ENCODE data around the gene OTUD4.

GRCh38 chr4:145108128-145108527, 72.3 kb downstream of the OTUD4 start:
- TF ChIP-seq, protein P1, sequence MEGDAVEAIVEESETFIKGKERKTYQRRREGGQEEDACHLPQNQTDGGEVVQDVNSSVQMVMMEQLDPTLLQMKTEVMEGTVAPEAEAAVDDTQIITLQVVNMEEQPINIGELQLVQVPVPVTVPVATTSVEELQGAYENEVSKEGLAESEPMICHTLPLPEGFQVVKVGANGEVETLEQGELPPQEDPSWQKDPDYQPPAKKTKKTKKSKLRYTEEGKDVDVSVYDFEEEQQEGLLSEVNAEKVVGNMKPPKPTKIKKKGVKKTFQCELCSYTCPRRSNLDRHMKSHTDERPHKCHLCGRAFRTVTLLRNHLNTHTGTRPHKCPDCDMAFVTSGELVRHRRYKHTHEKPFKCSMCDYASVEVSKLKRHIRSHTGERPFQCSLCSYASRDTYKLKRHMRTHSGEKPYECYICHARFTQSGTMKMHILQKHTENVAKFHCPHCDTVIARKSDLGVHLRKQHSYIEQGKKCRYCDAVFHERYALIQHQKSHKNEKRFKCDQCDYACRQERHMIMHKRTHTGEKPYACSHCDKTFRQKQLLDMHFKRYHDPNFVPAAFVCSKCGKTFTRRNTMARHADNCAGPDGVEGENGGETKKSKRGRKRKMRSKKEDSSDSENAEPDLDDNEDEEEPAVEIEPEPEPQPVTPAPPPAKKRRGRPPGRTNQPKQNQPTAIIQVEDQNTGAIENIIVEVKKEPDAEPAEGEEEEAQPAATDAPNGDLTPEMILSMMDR (IDR thresholded peaks at IDR 0.05; ENCODE audit: extremely low read depth in 1 of 2, insufficient read depth in 1 of 2, low read depth in 1 of 2, low read length in 2 of 2), result no peak
- TF ChIP-seq EZH2 (IDR thresholded peaks at IDR 0.05; ENCODE audit: borderline replicate concordance, low read depth, low read length, severe bottlenecking) (no peak), POLR2A (IDR thresholded peaks at IDR 0.05; ENCODE audit: low read depth, low read length) (no peak), MYC (IDR thresholded peaks at IDR 0.05; ENCODE audit: low read depth, low read length) (no peak)
- TF ChIP-seq, protein P2, sequence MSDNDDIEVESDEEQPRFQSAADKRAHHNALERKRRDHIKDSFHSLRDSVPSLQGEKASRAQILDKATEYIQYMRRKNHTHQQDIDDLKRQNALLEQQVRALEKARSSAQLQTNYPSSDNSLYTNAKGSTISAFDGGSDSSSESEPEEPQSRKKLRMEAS (IDR thresholded peaks at IDR 0.05; ENCODE audit: insufficient read depth, insufficient read length), result no peak

Data from endothelial cell of umbilical vein (primary cell).